ENCODE data around the gene ISCU. TPM values are rescaled to one million over a fixed set of nuclear protein-coding genes. Genes with fewer than 3 reads are reported as not detected.

ISCU gene
- total and polyA plus RNA-seq, 9 of the 15 experiments (the other 6 are each of a cell fraction or from before 2014, with no cell fraction given): 15.9 to 92.5 (median 77.3) TPM

DNA sequence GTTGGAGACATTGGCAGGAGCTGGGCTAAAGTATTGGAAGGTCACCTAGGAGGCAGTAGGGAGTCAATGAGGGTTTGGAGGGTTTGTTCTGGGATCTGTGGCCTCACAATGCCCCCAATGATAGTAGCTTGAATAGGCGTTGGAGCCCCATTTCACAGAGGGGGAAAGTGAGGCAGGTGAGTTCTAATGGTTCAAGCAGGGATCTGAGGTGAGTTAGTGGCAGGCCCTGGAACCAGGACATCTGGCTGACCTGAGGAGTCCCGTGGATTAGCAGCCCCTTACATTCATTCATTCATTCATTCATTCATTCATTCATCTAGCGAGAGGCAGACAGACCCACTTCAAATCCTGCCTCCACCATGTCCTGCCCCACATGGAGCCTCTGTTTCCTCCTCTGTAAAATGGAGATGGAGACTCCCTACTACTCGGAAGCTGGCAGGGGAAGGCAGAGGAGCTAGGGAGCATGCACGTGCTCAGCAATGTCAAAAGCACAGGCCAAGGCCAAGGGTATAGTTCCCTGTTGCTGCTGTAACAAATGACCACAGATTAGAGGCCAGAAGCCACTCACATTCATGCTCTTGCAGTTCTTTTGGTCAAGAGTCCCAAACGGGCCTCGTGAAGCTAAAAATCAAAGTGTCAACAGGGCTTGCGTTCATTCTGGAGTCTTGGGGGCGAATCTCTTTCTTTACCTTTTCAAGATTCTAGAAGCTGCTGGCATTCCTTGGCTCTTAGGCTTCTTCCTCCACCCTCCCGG lies 37.7 kb downstream of the ISCU start (continued):
- TF ChIP-seq, protein P1, sequence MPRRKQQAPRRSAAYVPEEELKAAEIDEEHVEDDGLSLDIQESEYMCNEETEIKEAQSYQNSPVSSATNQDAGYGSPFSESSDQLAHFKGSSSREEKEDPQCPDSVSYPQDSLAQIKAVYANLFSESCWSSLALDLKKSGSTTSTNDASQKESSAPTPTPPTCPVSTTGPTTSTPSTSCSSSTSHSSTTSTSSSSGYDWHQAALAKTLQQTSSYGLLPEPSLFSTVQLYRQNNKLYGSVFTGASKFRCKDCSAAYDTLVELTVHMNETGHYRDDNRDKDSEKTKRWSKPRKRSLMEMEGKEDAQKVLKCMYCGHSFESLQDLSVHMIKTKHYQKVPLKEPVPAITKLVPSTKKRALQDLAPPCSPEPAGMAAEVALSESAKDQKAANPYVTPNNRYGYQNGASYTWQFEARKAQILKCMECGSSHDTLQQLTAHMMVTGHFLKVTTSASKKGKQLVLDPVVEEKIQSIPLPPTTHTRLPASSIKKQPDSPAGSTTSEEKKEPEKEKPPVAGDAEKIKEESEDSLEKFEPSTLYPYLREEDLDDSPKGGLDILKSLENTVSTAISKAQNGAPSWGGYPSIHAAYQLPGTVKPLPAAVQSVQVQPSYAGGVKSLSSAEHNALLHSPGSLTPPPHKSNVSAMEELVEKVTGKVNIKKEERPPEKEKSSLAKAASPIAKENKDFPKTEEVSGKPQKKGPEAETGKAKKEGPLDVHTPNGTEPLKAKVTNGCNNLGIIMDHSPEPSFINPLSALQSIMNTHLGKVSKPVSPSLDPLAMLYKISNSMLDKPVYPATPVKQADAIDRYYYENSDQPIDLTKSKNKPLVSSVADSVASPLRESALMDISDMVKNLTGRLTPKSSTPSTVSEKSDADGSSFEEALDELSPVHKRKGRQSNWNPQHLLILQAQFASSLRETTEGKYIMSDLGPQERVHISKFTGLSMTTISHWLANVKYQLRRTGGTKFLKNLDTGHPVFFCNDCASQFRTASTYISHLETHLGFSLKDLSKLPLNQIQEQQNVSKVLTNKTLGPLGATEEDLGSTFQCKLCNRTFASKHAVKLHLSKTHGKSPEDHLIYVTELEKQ (CRISPR knock-in tag; IDR thresholded peaks at IDR 0.05): no peak
- TF ChIP-seq IRF9 (tag; IDR thresholded peaks at IDR 0.05): 0 out of 2 replicates have a peak, but pooled peaks have one; percentile 7
- TF ChIP-seq RCOR1 (IDR thresholded peaks at IDR 0.05; ENCODE audit: borderline replicate concordance in 1 of 2, low read depth in 2 of 2, low read length in 2 of 2): 0 out of 4 replicates have a peak, but pooled peaks of 1 of the 2 experiments have one; percentile 52

DNA sequence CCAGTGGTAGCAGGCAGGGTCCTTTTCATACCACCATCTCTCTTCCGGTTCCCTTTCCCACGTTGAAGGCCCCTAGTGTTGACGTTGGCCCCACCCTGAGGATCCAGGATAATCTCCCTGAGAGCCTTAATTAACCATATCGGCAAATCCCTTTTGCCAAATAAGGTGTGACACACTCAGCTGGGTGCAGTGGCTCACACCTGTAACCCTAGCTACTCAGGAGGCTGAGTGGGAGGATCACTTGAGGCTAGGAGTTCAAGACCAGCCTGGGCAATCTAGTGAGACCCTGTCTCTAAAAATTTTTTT lies 38.3 kb downstream of the ISCU start:
- Histone ChIP-seq H3K36me3 (ENCODE audit: control insufficient read depth, insufficient read depth, low read length) (no peaks in the 10 kb centered on the region), H3K4me3 (no peak overlapping the region), H3K9me1 (ENCODE audit: control insufficient read depth, insufficient read depth, low read length) (peaks cover 6% of the 10 kb centered on the region), H3K27me3 (ENCODE audit: control insufficient read depth in 2 of 2, insufficient read depth in 2 of 2, low read length in 2 of 2) (no peaks in the 10 kb centered on the region), H3K79me2 (ENCODE audit: control insufficient read depth, insufficient read depth, low read length) (no peaks in the 10 kb centered on the region), H2AFZ (ENCODE audit: low read depth, low read length) (no peak overlapping the region), H3K9me3 (replicated peaks; ENCODE audit: control insufficient read depth, insufficient read depth, low read depth, low read length) (no peaks in the 10 kb centered on the region), H3K4me1 (replicated peaks in 1 of 2; ENCODE audit: control insufficient read depth in 2 of 2, insufficient read depth in 2 of 2, low read length in 2 of 2) (peaks cover 0 to 11% of the 10 kb centered on the region in 2 experiments; a peak in 3 of 5 replicates), H3K9ac (ENCODE audit: insufficient read depth in 1 of 2, low read depth in 2 of 2, low read length in 2 of 2) (no peak overlapping the region), H4K20me1 (replicated peaks; ENCODE audit: control insufficient read depth, insufficient read depth, low read length) (peaks cover 6% of the 10 kb centered on the region; the same call in 1 of the 2 replicates), H3K27ac (ENCODE audit: extremely low read depth, low read depth, low read length) (no peak overlapping the region), H3K4me2 (ENCODE audit: insufficient read depth, low read length) (no peak overlapping the region)
- ATAC-seq (no peak), DNase-seq (ENCODE audit: extremely low read depth in 1 of 4, low spot score in 3 of 4) (no peak), FAIRE-seq (no peak)
- WGBS (ENCODE audit: insufficient coverage, low coverage, missing lambda C conversion rate): 15% methylated on average over 4 of the region's 4 CpGs
- intact Hi-C loops (cut with micrococcal nuclease) (no loop called here), in situ Hi-C loops (cut with MboI) (no loop called here)
- BruUV-seq (replicated peaks): no TSS peak
- POLR2A ChIA-PET: no interaction called here
- TF ChIP-seq NFE2 (IDR thresholded peaks at IDR 0.05; ENCODE audit: low read depth) (no peak), SREBF1 (IDR thresholded peaks at IDR 0.05; ENCODE audit: borderline replicate concordance, low read depth, low read length) (no peak), ZNF561 (CRISPR knock-in tag; conservative IDR thresholded peaks at IDR 0.05) (no peak), SP1 (CRISPR knock-in tag; IDR thresholded peaks at IDR 0.05) (no peak), L3MBTL2 (IDR thresholded peaks at IDR 0.05) (0 out of 2 replicates have a peak, but pooled peaks have one; percentile 0)
- TF ChIP-seq, protein P2, sequence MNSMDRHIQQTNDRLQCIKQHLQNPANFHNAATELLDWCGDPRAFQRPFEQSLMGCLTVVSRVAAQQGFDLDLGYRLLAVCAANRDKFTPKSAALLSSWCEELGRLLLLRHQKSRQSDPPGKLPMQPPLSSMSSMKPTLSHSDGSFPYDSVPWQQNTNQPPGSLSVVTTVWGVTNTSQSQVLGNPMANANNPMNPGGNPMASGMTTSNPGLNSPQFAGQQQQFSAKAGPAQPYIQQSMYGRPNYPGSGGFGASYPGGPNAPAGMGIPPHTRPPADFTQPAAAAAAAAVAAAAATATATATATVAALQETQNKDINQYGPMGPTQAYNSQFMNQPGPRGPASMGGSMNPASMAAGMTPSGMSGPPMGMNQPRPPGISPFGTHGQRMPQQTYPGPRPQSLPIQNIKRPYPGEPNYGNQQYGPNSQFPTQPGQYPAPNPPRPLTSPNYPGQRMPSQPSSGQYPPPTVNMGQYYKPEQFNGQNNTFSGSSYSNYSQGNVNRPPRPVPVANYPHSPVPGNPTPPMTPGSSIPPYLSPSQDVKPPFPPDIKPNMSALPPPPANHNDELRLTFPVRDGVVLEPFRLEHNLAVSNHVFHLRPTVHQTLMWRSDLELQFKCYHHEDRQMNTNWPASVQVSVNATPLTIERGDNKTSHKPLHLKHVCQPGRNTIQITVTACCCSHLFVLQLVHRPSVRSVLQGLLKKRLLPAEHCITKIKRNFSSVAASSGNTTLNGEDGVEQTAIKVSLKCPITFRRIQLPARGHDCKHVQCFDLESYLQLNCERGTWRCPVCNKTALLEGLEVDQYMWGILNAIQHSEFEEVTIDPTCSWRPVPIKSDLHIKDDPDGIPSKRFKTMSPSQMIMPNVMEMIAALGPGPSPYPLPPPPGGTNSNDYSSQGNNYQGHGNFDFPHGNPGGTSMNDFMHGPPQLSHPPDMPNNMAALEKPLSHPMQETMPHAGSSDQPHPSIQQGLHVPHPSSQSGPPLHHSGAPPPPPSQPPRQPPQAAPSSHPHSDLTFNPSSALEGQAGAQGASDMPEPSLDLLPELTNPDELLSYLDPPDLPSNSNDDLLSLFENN (IDR thresholded peaks at IDR 0.05; ENCODE audit: low read depth in 2 of 2, low read length in 2 of 2): no peak
- CTCF ChIA-PET (ENCODE audit: low intra/inter-chr PET ratio): interaction anchor here (0.7 kb wide), 1 partner anchor 487 kb away, joined by 4 read pairs; no protein-coding TSS in a partner anchor
